Measurements from ENCODE around the gene C17orf67.

C17orf67 gene

DNA sequence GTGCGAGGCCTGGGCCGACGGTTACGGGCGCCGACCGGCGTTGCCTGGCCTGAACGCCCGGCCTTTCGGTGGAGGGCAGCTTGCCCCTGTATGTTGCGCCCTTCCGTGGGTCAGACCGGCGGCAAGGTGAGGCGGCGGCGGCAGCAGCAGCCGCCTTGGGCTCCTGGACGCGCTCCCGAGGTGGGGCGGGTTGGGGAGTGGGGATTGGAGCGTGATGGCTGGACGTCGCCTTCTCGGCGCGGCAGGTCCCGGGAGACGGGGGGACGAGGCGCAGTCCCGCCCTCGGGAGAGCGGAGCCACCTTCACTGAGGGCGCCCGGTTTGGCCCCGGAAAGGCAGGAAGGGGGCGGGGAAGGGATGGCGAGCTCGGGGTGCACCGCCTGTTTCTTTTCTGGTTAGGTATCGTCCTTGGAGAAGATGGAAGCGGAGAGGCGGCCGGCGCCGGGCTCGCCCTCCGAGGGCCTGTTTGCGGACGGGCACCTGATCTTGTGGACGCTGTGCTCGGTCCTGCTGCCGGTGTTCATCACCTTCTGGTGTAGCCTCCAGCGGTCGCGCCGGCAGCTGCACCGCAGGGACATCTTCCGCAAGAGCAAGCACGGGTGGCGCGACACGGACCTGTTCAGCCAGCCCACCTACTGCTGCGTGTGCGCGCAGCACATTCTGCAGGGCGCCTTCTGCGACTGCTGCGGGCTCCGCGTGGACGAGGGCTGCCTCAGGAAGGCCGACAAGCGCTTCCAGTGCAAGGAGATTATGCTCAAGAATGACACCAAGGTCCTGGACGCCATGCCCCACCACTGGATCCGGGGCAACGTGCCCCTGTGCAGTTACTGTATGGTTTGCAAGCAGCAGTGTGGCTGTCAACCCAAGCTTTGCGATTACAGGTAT, 902 bp upstream of the C17orf67 start:
- peak; percentile 37 to 53 for DNase-seq (ENCODE audit: extremely low read depth in 1 of 2, low read depth in 1 of 2)

DNA sequence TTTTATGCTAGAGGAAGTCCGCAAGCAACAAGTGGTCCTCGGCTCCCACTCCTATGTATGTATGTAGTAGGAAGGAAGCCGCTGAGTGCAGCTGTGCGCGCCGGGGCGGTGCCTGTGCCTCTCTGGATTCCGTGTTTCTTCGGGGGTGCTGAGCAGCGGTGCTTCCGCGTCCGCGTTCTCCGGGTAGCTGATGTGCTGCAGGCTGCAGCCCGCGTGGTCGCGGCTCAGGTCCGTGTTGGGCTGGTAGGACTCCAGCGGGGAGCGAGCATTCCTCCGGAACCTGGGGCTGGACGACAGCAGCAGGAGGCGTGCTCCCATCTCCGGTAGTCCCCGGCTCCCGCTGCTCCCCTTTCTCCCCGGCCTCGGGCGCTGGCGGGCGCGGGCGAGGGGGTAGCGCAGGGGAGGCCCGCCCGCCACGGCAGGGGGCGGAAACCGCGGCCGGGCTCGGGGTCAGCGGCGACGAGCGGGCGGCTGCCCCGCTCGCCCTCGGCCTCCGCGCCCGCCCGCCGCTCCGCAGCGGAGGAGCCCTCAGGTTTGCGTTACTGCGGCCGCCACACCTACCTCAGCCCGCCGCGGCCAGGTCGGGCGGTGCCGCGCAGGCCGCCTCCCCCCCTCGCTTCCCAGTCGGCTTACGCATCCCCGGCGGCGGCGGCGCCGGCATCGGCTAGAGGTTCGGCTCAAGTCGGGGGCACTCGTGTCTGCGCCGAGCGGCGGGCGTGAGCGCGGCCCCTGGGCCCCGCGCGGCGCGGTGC, 487 bp downstream of the C17orf67 start:
- DNase-seq (ENCODE audit: extremely low read depth in 1 of 2, low read depth in 1 of 2): peak; percentile 14 to 52

DNA sequence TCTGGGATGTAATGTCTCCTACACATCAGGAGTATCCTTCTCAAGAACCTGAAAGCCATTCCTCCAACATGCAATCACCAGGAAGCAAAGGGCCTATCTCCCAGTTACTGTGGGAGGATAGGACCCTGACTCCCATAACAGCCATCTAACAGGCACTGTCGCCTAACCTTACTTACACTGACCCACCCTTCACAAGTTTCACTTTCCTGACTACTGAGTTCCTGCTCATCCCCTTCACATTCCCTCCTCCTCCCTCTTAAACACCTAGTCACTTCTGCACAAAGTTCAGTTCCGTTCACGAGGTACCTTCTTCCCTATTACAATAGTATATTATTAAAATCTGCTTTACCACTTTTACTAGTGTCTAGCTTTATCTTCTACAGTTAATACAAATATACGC, 1.3 kb downstream of the C17orf67 start:
- no peak for DNase-seq (ENCODE audit: extremely low read depth in 1 of 2, low read depth in 1 of 2)

DNA sequence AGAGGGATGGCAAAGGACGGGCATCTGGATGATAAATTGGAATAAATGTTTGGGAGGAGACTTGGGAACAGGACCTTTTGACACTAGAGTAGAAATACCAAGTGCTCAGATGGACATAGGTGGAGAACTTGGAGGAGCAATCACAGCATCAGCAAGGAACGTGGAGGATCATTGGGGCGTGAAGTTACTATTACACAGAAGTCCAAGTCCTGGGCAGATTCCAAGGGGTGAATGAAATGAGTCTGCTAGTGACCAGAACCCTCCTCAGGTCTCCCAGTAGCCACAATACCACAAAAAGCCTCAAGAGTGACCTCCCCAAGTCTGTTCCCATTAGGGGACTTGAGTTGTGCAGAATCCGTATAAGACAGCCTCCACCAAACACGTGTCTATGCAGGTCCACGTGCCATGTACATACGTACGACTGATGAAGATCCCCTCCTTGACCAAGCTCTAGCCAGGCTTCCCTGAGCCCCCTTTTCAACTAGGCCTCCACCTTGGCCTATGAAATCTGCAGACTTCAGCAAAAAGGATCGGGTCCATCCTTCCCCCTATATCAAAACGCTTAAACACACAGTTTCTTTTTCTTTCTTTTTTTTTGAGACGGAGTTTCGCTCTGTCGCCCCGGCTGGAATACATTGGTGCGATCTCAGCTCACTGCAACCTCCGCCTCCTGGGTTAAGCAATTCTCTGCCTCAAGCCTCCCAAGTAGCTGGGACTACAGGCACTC, 2.2 kb downstream of the C17orf67 start:
- no peak for DNase-seq (ENCODE audit: extremely low read depth in 1 of 2, low read depth in 1 of 2)

DNA sequence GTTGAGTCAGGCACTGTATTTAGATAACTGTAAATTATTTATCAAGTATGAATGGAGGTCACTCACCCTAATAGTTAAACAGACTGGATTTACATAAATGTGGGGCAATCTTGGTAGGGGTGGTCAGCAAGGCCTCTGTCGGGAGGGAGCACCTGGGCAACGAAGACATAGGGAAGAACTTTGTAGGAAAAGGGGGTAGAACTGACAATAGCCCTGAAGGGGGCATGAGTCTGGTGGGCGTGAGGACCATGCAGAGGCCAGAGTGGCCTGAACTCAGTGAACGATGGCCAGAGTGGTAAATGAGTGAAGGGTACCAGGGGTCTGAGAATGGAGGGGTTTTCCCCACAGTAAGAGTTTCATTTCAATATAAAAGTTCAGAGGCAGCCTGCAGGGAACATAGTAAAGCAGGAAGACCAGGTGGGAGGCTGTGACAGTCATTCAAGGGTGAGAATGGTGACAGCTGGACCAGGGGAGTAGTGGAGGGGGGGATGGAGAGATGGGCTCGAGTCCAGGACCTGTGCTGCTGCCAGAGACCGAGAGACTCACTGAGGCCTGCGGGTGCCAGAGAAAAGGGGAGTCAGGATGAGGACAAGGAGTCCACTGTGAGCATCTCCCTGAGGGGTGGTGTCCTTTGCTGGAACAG, 2.9 kb downstream of the C17orf67 start:
- no peak for DNase-seq (ENCODE audit: extremely low read depth in 1 of 2, low read depth in 1 of 2)

DNA sequence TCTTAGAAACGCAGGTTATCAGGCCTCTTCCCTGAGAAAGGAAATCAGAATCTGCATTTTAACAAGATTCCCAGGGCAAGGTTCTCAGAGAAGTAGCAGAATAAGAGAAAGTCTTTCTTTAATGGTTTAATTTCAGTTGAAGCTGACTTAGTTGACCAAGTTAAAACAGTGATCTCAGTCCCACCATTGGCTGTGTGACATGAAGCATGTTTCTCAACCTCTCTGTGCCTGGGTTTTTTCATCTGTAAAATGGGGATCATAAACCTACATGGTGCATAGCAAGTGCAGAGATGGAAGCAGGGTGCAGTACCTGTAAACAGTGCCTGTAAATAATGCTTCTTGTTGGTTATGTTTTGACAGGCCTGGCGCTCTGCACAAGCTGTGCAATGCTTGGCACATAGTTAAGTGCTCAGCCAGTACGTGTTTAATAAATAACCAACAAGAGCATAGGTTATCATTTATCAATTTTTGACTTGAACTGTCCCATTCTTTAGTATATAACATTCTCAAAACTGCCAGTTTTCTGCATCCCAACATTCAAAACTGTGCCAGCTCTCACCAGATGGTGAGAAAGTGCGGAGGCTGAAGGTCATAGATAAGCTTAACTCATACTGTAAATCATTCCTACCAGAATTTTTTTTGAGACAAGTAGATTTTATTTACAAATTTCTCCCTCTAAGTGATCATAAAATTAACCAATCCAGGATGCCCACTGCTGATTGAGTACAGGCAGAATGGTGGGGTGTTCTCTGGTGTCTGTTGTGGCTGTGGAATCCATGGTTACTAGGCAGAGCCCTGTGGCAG, 6.9 kb downstream of the C17orf67 start:
- no peak for DNase-seq (ENCODE audit: extremely low read depth in 1 of 2, low read depth in 1 of 2)

DNA sequence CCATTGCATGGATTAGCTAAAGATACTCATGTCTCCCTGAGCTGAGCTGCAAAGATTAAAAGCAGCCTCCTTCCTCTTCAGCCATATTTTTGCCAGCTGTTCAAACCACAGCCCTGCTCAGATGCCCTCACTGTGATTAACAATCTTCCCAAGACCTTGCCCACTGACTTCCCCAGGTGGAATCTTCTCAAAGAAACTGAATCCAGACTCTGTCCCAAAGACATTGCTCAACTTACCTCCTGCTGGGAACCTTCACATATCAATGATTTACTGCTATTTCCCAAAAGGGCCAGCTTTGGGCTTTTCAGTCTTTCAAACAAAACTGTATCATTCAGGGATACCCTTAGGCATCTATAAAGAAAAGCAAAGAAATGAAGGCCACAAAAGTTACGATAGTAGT, 9.2 kb downstream of the C17orf67 start:
- no peak for DNase-seq (ENCODE audit: extremely low read depth in 1 of 2, low read depth in 1 of 2)

DNA sequence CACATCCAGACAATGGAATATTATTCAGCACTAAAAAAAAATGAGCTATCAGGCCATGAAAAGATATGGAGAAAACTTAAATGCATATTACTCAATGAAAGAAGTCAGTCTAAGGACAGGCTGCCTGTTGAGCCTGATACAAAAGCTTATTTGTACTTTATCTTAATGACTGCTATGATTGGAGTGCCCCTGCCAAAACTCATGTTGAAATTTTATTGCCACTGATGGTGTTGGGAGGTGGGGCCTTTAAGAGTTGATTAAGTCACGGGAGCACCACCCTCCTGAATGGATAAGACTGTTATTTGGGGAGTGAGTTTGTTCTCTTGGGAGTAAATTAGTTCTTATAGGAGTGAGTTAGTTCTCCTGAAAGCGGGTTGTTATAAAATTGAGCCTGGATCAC, 9.9 kb downstream of the C17orf67 start:
- no peak for DNase-seq (ENCODE audit: extremely low read depth in 1 of 2, low read depth in 1 of 2)

DNA sequence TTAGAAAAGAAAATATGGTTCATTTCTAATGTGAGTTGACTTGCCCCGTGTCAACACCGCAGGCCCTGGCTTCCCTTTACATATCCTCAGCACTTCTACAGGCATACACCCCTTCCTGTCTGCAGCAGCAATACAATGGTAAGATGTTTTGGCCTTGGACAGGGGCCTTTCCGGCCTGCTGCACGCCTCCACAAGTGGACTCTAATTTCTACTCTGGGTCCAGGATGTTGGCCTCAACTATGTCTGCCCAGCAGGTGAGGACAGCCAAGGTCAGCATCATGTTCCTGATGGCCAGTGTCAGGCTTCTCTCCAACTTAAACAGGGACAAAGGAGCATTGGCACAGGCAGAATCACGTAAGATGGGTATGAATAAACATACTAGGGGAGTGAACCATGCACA, 11.0 kb downstream of the C17orf67 start:
- no peak for DNase-seq (ENCODE audit: extremely low read depth in 1 of 2, low read depth in 1 of 2)

DNA sequence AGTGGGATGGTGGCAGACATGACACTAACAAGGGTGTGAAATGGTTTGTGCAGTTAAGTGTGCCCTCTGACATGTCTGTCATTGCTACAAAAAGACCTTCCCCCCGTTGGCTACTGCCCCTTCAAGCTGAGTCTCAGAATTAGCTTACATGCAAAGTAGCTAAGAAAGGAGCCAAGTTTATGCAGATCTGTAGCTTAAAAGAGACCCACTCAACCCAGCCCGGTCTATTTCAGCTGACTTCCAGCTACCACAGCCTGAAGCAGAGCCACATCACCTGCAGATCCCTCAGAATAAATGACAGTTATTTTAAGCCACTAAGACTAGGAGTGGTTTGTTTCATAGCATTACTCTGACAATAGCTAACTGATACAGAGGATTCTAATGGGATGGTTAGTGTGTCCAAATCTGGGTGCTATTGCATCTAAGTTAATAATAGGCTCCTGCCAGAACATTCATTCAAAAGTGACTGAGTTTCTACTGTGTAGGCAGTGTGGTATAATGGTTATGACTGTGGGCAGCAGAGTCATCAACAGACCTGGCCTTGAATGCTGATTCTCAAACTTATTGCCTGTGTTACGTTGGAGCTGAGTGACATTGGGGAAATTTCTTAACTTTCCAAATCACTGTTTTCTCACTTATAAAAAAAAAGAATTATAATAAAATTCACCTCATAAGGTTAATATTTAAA, 11.7 kb downstream of the C17orf67 start:
- DNase-seq (ENCODE audit: extremely low read depth in 1 of 2, low read depth in 1 of 2): no peak

DNA sequence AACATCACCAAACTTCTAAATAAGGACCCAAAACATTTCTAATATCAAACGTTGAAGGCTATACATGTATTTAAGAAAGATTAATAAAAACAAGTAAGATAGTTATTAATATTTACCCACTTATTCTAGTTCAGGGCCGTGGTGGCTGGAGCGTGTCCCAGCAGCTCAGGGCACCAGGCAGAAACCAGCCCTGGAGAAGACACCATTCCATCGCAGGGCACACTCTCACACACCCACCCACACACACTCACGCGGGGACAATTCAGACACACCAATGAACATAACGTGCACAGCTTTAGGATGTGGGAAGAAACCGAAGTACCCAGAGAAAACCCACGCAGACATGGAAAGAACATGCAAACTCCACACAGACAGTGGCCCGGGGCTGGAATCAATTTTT, 13.5 kb downstream of the C17orf67 start:
- DNase-seq (ENCODE audit: extremely low read depth in 1 of 2, low read depth in 1 of 2): no peak

DNA sequence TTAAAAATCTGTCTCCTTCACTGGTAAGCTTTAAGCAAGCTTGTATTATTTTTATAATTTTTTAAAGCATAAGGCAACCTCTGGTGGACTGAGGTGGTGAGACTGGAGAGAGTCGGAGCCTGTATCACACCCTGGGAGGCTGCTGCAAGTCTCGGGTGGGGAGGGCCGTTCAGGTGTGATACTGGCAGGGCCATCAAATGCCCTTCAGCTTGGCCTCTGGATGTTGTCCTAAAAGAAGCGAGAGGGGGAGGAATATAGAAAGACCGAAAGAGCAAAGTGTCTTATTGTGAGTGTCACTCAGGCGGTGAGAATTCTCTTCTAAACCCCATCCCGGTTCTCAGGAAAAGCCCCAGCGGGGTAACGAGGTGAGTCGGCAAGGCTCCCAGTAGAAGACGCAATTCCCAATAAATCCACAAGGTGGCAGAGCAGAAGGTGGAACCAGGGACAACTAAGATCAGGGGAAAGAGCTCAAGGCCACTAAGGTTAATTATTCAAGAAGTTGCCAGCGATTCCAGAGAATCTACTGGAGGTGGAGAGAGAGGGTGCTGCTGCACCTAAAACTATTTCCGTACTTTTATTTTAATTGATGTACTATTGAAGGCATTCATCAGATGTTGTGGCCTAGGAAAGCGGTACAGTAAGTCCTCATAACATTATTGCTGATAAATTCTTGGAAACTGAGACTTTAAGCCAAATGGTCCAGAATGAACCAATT, 14.1 kb downstream of the C17orf67 start:
- peak; percentile 32 to 37 for DNase-seq (ENCODE audit: extremely low read depth in 1 of 2, low read depth in 1 of 2)

DNA sequence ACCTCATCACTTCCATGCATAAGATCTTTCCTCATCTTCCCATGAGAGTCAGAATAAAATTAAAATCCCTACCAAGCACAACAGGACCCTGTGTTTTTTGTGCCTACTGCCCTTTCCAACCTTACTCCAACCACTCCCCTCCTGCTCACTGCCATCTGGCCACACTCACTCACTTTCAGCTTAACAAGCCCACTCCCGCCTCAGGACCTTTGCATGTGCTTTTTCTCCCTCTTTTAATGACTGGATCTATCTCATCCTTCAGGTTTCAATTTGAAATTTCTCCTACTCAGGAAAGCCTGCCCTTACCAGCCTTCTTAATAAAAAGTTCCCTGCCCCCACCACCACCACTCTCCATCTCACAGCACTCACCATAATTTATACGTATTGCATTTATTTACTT, 14.7 kb downstream of the C17orf67 start:
- no peak for DNase-seq (ENCODE audit: extremely low read depth in 1 of 2, low read depth in 1 of 2)

DNA sequence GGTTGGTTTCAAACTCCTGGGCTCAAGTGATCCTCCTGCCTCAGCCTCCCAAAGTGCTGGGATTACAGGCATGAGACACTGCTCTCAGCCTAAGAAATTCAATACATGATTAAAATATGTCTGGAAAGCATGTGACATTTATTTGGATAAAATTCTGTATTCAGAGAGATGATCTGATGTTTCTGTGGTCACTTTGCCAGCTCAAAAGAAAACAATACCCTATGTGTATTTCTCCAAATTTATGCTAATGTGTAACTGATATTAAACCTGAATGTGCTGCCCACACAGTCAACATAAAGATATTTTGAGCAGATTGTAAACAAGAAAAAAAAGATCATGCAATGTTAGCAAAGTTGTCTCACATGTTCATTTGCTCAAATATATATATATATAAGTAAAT, 16.7 kb downstream of the C17orf67 start:
- no peak for DNase-seq (ENCODE audit: extremely low read depth in 1 of 2, low read depth in 1 of 2)

DNA sequence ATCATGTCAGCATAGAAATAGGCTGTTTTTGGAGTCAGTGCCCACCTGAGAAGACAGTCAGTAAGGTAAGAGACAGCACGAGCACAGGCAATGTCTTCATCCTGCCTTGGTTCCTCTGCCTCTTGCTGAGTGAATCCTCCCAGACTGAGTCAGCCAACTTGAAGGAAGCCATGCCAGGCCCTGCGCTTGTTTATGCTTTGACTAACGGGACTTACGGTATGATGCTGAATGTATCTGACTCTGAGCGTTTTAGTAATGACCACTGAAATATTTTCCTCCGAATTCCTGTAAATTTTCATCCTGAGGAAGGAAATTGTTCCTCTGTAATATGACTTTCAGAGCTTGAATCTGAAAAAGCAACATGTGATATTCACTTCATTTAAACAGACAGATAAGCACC, 18.0 kb downstream of the C17orf67 start:
- no peak for DNase-seq (ENCODE audit: extremely low read depth in 1 of 2, low read depth in 1 of 2)

DNA sequence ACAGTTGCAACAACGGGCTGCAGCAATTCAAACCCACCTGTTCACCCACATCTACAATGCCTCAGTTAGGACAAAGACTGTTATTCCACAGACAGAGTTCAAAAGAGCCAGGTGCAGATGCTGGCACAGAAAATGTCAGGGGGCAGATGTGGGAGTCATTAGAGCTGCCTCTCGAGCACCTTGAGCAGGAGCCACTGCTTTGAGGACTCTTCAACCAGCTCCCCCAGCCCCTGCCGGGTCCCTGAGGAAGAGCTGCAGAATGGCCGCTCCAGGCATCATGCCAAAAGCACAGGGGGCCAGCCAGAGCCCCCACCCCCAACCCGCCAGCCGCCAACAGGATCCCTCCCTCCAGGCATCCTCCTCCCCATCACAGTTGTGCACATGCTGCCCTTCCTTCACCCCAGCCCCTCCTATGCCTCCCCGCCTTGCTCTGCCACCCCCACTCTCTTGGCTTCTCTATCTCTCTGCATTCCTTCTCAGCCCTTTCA, 20.8 kb downstream of the C17orf67 start:
- DNase-seq (ENCODE audit: extremely low read depth in 1 of 2, low read depth in 1 of 2): no peak

DNA sequence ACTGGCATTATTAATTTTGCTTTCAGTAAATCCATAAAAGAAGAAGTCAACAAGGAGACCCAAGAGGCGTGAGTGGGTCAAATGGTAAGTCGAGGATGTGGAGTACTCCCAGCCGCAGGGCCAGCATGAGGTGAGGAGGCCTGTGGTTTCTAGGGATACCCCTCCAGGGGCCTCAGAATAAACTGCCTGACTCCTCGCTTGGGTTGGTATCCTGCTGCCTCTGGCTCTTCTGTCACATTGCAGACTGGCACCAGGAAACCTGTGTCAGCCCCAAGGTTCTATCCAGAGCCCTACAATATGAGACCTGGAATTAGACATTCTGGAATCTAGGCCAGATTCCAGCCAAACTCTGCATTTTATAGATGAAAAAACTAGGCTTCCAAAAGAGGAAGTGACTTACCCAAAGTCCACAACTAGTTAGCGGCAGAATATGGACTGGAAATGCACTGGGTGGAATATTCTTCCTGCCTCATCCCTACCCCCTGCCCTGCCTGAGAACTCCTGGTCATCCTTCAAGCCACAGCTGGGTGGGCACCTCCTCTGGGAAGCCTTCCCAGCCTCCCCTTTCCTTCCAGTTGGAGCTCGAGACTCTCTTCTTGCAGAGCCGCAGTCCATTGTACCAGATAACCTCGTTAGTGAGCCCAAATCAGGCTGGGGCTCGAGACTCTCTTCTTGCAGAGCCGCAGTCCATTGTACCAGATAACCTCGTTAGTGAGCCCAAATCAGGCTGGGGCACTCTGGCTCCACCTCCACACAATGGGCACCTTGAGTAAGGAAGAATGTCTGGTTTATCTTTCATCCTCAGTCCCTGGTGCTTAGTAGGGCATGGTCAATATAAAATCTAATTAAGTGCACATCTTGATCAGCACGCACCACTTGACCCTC, 22.6 kb downstream of the C17orf67 start:
- DNase-seq (ENCODE audit: extremely low read depth in 1 of 2, low read depth in 1 of 2): no peak

DNA sequence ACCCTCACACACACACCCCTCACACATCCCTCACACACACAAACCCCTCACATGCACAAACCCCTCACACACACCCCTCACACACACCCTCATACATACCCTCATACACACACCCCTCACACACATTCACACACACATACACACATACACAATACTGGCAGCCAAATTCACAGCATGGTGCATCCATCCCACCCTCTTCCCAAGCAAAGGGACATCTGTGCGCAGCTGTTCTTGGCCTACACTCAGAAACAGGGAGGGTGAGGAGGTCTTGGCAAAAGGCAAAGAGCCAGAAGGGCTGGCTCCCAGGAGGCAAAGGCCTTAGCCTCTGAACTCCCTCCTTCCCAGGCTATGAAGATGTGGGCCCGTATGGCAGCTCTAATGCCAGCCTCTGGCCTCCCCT, 23.4 kb downstream of the C17orf67 start:
- DNase-seq (ENCODE audit: extremely low read depth in 1 of 2, low read depth in 1 of 2): no peak
